HL-60 (cell line): ENCODE results near the gene INTS3. TPM values are rescaled to one million over a fixed set of nuclear protein-coding genes. Genes with fewer than 3 reads are reported as not detected.

Experiments used
- DNase-seq, 2 experiments: peaks; one replicate each; pipeline ENCODE4 v3.0.0-alpha.2; 2010 to 2020; ENCODE audit warnings: low read depth in 1 of 2, low spot score in 1 of 2
- H3K27ac ChIP-seq: fragments of 250-450 bp; sonication (Bioruptor Pico); replicated peaks from 2 replicates; pipeline ENCODE4 v1.5.1; 2020; ENCODE audit warnings: mild to moderate bottlenecking, moderate library complexity
- H3K27me3 ChIP-seq: fragments of 250-450 bp; sonication (Bioruptor Pico); 2 replicates; pipeline ENCODE4 v1.5.1; 2021; ENCODE audit warnings: mild to moderate bottlenecking, moderate library complexity; ENCODE audit not compliant: insufficient read depth, poor library complexity, severe bottlenecking
- H3K4me3 ChIP-seq: replicated peaks from 2 replicates; pipeline ENCODE4 v1.5.1; 2011; ENCODE audit warnings: mild to moderate bottlenecking, control low read depth, low read length; ENCODE audit not compliant: insufficient read depth
- GABPA ChIP-seq: IDR thresholded peaks from 2 replicates; pipeline ENCODE4 v1.6.1; 2012; ENCODE audit warnings: low read depth
- POLR2AphosphoS5 ChIP-seq: IDR thresholded peaks from 2 replicates; pipeline ENCODE4 v1.6.1; 2012; ENCODE audit warnings: low read depth
- SPI1 ChIP-seq: IDR thresholded peaks from 2 replicates; pipeline ENCODE4 v1.6.1; 2012; ENCODE audit warnings: low read depth, mild to moderate bottlenecking, borderline replicate concordance
- microRNA-seq: library from miRNA; unstranded; fragments of <30 nt; microRNA quantifications from one replicate; pipeline ENCODE4, GENCODE V29; 2018
- TF ChIP-seq, protein P1 (sequence below): IDR thresholded peaks from one replicate; pipeline ENCODE4 v1.5.1; 2011; ENCODE audit warnings: low read length, control low read depth, inconsistent platforms; ENCODE audit not compliant: insufficient read depth
- TF ChIP-seq, protein P2 (sequence below): IDR thresholded peaks from 2 replicates; pipeline ENCODE4 v1.6.1; 2012; ENCODE audit warnings: low read depth; ENCODE audit not compliant: insufficient replicate concordance

INTS3 gene

DNA sequence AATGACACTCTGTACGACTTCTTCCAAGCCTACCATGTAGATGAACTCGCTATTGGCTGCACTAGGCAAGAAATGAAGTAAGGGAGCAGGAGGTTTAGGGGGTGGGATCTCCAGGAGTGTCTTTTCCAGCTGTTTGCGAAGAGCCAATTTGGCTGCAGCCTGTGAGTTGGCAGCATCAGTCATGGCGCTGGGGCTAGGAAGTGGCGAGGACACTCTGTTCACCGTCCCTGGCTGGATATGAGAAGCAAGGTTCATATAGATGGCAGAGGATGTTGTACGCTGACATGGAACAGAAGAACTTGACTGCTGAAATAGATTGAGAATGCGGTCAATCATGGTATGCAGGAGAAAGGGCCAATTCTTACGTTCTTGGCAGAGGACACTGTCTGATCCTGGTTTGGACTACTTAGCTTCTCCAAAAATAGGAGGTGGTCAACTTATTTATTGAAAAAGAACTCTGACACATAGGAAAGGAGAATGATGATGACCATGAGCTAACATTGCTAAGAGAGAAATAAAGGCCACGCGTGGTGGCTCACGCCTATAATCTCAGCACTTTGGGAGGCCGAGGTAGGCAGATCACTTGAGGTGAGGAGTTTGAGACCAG, 88.5 kb downstream of the INTS3 start:
- Histone ChIP-seq H3K27ac (no peak overlapping the region), H3K27me3 (no peaks in the 10 kb centered on the region), H3K4me3 (no peak overlapping the region)
- no peak for DNase-seq
- TF ChIP-seq, protein P1, sequence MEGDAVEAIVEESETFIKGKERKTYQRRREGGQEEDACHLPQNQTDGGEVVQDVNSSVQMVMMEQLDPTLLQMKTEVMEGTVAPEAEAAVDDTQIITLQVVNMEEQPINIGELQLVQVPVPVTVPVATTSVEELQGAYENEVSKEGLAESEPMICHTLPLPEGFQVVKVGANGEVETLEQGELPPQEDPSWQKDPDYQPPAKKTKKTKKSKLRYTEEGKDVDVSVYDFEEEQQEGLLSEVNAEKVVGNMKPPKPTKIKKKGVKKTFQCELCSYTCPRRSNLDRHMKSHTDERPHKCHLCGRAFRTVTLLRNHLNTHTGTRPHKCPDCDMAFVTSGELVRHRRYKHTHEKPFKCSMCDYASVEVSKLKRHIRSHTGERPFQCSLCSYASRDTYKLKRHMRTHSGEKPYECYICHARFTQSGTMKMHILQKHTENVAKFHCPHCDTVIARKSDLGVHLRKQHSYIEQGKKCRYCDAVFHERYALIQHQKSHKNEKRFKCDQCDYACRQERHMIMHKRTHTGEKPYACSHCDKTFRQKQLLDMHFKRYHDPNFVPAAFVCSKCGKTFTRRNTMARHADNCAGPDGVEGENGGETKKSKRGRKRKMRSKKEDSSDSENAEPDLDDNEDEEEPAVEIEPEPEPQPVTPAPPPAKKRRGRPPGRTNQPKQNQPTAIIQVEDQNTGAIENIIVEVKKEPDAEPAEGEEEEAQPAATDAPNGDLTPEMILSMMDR: no peak

DNA sequence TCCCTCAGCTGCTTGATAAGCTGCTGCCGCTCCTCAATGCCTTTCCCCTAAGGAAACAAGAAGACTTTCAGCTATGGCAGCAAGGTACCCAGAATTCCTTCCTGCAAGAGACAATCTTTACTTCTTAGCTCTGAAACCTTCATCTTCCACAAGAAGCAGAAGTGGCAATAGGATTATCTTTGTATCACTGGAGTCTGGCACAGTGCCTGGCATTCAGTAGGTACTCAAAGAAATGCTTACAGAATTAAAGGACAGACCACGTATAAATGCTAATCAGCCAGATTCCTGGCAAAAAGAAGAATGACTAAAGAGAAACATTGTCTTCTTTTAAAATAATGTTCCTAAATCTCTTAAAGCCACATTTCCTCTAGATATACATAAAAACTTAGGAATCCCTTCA, 91.0 kb downstream of the INTS3 start:
- H3K27me3 ChIP-seq: no peaks in the 10 kb centered on the region
- H3K27ac ChIP-seq: no peak overlapping the region
- TF ChIP-seq, protein P2, sequence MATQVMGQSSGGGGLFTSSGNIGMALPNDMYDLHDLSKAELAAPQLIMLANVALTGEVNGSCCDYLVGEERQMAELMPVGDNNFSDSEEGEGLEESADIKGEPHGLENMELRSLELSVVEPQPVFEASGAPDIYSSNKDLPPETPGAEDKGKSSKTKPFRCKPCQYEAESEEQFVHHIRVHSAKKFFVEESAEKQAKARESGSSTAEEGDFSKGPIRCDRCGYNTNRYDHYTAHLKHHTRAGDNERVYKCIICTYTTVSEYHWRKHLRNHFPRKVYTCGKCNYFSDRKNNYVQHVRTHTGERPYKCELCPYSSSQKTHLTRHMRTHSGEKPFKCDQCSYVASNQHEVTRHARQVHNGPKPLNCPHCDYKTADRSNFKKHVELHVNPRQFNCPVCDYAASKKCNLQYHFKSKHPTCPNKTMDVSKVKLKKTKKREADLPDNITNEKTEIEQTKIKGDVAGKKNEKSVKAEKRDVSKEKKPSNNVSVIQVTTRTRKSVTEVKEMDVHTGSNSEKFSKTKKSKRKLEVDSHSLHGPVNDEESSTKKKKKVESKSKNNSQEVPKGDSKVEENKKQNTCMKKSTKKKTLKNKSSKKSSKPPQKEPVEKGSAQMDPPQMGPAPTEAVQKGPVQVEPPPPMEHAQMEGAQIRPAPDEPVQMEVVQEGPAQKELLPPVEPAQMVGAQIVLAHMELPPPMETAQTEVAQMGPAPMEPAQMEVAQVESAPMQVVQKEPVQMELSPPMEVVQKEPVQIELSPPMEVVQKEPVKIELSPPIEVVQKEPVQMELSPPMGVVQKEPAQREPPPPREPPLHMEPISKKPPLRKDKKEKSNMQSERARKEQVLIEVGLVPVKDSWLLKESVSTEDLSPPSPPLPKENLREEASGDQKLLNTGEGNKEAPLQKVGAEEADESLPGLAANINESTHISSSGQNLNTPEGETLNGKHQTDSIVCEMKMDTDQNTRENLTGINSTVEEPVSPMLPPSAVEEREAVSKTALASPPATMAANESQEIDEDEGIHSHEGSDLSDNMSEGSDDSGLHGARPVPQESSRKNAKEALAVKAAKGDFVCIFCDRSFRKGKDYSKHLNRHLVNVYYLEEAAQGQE: no peak
- TF ChIP-seq SPI1 (no peak), GABPA (no peak), POLR2AphosphoS5 (no peak)
- TF ChIP-seq, protein P1: no peak
- no peak for DNase-seq
- H3K4me3 ChIP-seq: no peak overlapping the region

Small RNA genes within 50 kb of the gene (microRNA-seq; reads per million reads assigned to microRNA genes)
- not detected for gene MIR8083
